Ishikawa (cell line): ENCODE measurements around the gene GABRG3.

Source experiments
- CREB1 ChIP-seq: IDR thresholded peaks from 2 replicates; pipeline ENCODE4 v1.6.1; 2012; ENCODE audit warnings: low read depth
- RAD21 ChIP-seq: IDR thresholded peaks from 2 replicates; pipeline ENCODE4 v1.6.1; 2012; ENCODE audit warnings: low read depth

DNA sequence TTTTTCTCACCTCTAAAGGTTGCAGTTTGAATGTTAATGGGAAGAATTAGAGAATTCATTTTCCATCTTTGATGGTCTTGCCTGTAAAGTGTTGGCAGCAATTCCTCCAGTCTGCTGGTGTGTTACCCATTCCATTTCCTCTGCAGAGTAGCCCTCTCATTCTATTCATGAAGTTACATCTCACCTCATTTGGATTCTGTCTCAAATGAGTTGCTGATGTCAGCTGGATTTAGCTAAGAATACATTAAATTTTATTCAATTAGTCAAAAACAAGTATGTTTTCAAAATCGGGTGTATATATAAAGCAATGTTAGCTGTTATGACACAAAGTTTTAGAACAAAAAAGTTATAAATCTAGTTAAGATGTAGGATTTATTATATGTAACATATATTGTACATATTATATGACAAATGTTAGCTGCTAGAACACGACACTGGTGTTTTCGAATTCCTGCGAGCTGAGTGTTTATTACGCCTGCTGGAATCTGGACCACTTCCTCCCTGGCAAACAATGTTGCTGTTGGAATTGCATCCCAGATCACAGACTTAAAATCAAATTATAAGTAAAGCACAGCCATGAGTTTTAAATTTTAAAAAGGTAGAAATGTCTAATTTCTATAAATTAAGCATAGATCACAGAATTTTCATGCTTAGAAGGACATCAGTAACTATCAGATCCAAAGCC, 611.9 kb downstream of the GABRG3 start:
- TF ChIP-seq CREB1 = no peak
- no peak for TF ChIP-seq RAD21
